PC-9 (cell line): ENCODE data around the gene RAB3GAP2.

Source experiments
- EZH2 ChIP-seq: fragments of 200-600 bp; sonication (generic); IDR thresholded peaks from 2 replicates; pipeline ENCODE4 v1.8.0; 2017; ENCODE audit warnings: antibody characterized with exemption, low read depth
- TF ChIP-seq, protein P1 (sequence below): fragments of 200-600 bp; sonication (generic); conservative IDR thresholded peaks from 2 replicates; pipeline ENCODE4 v1.6.1; 2017; ENCODE audit warnings: mixed run types, antibody characterized with exemption, mild to moderate bottlenecking, moderate library complexity

DNA sequence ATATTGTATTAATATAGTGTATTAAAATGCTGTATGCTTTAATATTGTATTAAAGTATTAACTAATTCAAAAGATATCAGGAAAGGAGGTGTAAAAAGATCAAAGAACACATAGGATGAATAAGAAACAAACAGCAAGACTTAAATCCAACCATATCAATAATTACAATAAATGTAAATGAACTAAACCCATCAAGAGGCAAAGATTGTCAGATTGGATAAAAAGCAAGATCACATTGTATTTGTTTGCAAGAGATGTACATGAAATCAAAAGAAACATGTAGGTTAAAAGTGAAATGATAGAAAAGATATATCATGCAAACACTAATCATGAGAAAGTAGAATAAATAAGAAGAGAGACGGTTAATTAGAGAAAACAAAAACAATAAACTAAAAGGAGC lies 34.1 kb upstream of the RAB3GAP2 start:
- TF ChIP-seq, protein P1, sequence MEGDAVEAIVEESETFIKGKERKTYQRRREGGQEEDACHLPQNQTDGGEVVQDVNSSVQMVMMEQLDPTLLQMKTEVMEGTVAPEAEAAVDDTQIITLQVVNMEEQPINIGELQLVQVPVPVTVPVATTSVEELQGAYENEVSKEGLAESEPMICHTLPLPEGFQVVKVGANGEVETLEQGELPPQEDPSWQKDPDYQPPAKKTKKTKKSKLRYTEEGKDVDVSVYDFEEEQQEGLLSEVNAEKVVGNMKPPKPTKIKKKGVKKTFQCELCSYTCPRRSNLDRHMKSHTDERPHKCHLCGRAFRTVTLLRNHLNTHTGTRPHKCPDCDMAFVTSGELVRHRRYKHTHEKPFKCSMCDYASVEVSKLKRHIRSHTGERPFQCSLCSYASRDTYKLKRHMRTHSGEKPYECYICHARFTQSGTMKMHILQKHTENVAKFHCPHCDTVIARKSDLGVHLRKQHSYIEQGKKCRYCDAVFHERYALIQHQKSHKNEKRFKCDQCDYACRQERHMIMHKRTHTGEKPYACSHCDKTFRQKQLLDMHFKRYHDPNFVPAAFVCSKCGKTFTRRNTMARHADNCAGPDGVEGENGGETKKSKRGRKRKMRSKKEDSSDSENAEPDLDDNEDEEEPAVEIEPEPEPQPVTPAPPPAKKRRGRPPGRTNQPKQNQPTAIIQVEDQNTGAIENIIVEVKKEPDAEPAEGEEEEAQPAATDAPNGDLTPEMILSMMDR, result no peak
- TF ChIP-seq EZH2, result no peak
